CD4-positive, alpha-beta T cell treated with Interleukin-17A for 1 hour (primary cell): ENCODE data around the gene TNFAIP2.
"Not testable (repeated sequence)": the region's sequence is repeated elsewhere in the genome, so short reads cannot be mapped to it uniquely, and the experiment has no call there.

ENCODE experiments used
- DNase-seq: peaks from one replicate; pipeline ENCODE4 v3.0.0-alpha.2; 2020

TNFAIP2 gene

GRCh38 chr14:103107941-103108748 lies 15.1 kb upstream of the TNFAIP2 start:
- no peak for DNase-seq

DNA sequence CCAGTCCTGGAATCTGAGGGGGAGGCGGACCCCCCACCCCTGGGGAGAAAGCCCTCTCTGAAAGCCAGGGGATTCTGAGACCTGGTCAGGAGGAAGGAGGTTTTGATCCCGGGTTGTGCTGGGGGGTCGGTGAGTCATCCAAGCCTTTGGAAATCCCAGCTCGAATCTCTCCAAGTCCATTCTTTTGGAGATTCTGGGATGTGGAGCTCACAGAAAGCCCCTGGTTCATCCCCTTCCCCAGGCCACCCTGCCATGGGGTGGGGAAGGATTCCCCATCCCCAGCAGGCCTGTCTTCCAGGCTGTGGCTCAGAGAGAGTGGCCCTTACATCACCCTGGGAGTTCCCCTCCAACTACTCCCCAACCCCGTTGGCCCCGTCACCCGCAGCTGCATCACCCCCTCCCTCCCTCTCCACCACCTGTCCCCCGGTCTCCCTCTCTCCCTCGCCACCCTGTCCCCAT lies 14.5 kb upstream of the TNFAIP2 start:
- no peak for DNase-seq

DNA sequence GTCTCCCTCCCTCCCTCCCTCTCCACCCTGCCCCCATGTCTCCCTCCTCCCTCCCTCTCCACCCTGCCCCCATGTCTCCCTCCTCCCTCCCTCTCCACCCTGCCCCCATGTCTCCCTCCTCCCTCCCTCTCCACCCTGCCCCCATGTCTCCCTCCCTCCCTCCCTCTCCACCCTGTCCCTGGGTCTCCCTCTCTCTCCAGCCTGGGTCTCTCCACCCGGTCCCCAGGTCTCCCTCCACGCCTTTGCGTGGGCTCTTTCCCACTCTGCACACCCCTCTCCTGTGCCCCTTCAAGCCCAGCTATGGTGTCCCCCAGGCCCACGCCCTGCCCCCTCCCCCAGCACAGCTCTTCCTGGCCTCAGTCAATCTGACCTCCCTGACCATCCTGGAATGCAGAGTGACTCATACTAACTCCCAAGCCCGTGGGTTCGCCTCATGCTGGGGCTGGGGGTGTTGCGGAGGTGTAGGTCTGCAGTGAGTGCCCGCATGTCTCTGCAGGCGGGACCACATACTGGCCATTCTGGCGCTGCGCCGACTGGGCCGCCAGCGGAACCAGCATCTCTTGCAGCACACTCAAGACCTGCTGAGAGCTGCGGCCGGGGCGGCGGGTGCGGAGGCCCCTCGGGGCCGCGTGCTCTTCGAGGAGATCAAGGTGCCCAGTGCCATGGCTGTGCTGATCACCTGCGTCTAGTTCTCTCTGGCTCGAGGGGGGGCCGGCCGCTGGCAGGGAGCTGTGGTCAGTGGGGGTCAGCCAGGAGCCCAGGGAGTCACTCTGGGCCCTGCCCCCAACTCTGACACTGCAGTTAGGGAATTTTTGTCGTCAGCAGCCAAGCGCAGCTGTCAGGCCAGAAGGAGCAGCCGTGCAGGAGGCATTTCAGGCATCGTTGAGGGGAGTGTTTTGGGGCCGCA lies 13.5 kb upstream of the TNFAIP2 start:
- no peak for DNase-seq

DNA sequence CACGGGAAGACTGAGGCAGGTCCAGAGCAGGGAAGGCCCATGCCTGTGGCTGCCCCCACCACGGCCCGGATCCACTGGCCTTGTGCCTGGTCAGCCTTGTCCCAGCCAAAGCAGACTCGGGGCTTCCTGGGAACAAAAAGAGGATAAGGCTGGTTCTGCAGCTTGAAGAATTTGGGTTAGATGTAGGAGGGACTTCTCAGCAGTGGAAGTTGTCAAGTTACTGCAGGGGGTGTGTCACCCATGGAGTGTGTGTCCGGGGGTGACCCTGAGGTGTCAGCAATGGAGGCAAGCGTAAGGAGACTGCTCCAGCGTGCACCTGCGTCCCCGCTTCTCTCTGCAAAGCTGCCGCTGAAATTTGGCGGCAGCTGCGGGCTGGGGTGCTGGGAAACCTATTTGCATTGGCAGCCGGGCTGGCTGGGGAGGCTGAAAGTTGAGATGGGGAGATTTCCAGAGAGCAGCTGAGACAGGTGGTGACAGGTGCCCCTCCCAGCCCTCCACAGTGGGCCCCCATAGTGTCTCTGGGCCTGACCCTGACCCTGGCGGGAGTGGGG lies 12.5 kb upstream of the TNFAIP2 start:
- DNase-seq, result no peak

DNA sequence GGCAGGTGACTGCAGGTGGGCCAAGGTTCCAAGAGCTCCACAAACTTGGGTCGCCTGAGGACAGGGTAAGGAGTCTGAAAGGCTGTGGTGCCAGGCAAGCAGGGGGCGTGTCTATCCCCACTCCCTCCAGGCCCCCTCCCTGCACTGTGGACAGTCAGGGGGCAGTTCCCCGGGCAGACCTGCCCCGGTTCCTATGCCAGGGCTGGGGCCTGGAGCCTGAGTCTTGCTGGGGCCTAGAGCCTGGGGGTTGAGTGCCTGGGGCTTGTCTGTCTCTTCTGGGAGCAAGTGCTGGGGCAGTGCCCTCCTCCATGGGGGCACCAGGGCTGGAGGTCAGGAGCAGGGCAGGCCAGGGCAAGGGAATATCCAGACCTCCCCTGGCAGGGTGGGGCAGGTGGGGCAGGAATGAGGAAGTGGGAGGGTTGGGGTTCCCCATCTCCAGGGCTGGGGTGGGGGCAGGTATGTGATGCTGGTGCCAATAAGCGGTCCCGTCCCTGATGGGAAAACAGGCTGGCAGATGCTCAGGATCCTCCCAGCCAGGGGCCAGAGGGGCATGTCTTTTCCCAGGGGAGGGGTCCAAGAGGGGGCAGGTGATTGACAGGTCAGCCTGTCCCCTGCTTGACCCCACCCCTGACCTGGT lies 11.9 kb upstream of the TNFAIP2 start:
- no peak for DNase-seq

GRCh38 chr14:103112400-103113243 lies 10.6 kb upstream of the TNFAIP2 start:
- DNase-seq, result no peak

- no peak for DNase-seq
These were observed 10.0 kb upstream of the TNFAIP2 start for GRCh38 chr14:103113303-103113702.

GRCh38 chr14:103113774-103114173 lies 9.5 kb upstream of the TNFAIP2 start:
- DNase-seq, result no peak

DNA sequence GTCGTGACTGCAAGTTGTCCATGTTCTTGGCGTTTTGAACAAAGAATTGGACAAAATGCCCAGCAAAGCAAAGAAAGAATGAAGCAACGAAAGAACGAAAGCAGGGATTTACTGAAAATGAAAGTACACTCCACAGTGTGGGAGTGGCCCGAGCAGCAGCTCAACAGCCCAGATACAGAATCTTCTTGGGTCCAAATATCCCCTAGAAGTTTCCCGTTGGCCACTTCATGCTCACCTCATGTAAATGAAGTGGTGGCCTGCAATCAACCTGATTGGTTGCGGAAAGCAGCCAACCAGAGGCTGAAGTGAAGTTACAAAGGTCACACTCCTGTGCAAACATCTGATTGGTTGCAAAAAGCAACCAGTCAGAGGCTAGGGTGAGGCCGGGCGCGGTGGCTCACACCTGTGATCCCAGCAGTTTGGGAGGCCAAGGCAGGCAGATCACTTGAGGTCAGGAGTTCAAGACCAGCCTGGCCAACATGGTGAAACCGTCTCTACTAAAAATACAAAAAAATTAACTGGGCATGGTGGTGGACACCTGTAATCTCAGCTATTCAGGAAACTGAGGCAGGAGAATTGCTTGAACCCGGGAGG lies 8.1 kb upstream of the TNFAIP2 start:
- DNase-seq, result not testable (repeated sequence)

DNA sequence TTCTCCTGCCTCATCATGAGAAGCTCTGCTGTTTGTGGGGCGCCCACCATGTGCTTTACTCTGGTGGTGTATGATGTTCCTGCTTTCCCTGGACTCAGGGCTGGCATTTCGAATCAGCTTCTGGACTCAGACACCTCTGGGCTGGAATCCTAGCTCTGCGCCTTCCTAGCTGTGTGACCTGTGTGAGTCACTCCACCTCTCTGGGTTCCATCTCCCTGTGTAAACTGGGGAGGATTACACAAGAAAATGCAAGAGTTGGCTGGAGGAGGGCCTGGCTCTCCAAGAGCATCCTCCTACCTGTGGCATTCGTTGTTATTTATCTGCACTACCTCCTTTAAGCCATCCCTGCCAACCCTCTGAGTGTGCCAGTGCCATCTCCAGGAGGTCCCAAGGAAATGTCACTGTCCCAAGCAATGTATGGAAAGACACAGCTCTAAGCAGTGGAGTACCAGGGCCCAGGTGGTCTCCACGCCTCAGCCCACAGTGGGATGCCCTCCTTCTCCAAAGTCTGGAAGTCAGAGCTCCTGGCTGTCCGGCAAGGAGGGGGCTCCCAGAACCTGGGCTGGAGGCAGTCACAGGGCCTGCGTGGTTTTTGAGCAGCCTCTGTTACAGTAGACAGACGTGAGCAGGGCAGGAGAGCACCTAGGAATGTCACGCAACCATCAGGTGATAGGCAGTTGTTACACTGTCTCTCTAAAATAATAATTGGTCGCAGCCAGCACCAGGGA lies 7.3 kb upstream of the TNFAIP2 start:
- no peak for DNase-seq

GRCh38 chr14:103116636-103117035 lies 6.6 kb upstream of the TNFAIP2 start:
- DNase-seq, result no peak

DNA sequence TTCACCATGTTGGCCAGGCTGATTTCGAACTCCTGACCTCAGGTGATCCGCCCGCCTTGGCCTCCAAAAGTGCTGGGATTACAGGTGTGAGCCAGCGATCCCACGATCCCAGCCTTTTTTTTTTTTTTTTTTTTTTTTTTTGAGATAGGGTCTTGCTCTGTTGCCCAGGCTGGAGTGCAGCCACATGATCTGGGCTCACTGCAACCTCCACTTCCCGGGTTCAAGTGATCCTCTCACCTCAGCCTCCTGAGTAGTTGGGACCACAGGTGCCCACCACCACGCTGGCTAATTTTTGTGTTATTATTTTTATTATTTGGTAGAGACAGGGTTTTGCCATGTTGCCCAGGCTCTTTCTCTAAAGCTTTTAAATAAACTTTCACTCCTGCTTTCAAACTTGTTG lies 5.8 kb upstream of the TNFAIP2 start:
- DNase-seq, result not testable (repeated sequence)

GRCh38 chr14:103118018-103118662 lies 5.1 kb upstream of the TNFAIP2 start:
- no peak for DNase-seq

- DNase-seq, result peak; percentile 28
These were observed 4.4 kb upstream of the TNFAIP2 start for GRCh38 chr14:103118663-103119404.

DNA sequence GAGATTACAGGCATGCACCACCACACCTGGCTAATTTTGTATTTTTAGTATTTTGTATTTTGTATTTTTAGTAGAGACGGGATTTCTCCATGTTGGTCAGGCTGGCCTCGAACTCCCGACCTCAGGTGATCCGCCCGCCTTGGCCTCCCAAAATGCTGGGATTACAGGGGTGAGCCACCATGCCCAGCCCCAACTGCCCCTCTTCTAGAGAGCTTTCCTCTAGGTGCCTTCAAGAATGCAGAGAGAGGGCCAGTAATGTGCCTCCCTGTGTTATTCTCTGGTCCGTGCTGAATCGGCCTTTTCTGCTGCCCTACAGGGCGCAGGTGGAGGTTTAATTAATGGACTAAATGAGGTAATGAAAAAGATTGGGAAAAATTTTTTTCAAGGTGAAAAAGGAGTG lies 3.7 kb upstream of the TNFAIP2 start:
- not testable (repeated sequence) for DNase-seq

- no peak for DNase-seq
These were observed 2.0 kb upstream of the TNFAIP2 start for GRCh38 chr14:103121121-103121845.

DNA sequence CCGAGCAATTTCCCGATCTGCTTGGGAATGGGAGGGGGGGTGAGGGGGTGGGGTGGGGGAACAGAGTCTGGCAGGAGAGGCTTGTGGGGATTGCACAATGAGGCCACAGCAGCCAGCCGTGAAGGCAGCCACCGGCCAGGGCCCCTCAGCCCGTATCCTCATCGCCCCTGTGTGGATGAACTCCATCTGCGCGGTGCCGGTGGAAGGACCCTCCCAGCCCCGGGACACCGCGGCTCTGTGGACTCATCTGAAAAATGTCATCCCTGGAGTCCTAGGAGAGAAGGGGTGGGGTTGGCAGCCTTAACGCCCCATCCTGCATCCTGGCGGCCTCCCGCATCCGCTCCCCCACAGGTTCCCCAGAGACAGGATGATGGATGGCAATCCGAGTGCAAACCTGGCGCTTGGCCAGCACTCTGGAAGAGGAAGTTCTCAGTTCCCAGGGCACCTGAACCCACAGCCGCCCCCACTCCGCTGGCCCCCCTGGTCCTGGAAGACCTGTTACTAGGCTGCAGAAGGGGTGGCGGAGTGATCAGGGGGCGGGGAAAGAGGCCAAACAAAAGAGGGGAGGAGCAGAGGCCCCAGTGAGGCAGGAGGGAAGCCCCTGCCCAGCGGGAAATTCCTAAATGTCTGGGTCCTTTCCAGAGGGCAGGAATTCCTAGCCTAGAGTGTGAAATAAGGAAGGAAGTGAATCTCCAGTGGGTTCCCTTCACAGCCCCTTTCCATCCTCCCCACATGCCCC lies 1.2 kb upstream of the TNFAIP2 start:
- peak; percentile 21 for DNase-seq

DNA sequence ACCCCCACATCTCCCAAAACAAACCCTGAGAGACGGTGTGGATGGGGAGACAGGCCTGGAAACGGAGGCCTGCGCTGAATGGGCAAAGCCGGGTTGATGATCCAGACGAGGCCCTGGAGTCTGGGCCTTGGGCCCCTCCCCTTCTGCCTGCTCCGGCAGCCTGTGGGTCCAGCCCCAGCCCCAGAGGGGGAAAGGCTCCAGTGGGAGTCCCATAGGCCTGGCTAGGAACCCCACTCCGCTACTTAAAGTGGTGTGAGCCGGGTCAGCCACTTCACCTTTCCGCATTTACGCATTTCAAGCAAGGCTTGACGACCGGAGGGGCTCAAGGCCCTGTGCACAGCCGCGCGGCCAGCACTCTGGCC lies 695 bp upstream of the TNFAIP2 start:
- DNase-seq, result no peak
